Keratinocyte (primary cell): ENCODE data around the gene GINS2.

Source experiments
- CTCF ChIP-seq, 3 experiments: IDR thresholded peaks in 1 of 3; conservative IDR thresholded peaks in 1 of 3; optimal IDR thresholded peaks in 1 of 3; 2 replicates in 2 of 3; 3 replicates in 1 of 3; pipeline versions ENCODE3 to v1.5.1; 2011; ENCODE audit warnings: low read length in 3 of 3, mild to moderate bottlenecking in 3 of 3, moderate library complexity in 2 of 3, control low read depth in 1 of 3, inconsistent platforms in 1 of 3; ENCODE audit not compliant: insufficient read depth in 2 of 3; ENCODE audit errors: extremely low read depth in 1 of 3
- EZH2 ChIP-seq: IDR thresholded peaks from one replicate; pipeline ENCODE4 v1.6.1; 2012; ENCODE audit warnings: inconsistent platforms, mild to moderate bottlenecking, low read length, moderate library complexity

- TF ChIP-seq CTCF (optimal IDR thresholded peaks at IDR 0.05 in 1 of 3, IDR thresholded peaks at IDR 0.05 in 1 of 3, conservative IDR thresholded peaks at IDR 0.05 in 1 of 3; ENCODE audit: extremely low read depth in 1 of 3, insufficient read depth in 2 of 3, low read length in 3 of 3): no peak
- no peak for TF ChIP-seq EZH2
Measured at GRCh38 chr16:85641305-85641704, 47.4 kb downstream of the GINS2 start.
